OCI-LY7 (cell line): Measurements from ENCODE around the gene BTBD9.

Source experiments
- EZH2phosphoT487 ChIP-seq: fragments of 200-600 bp; sonication (generic); IDR thresholded peaks from 2 replicates; pipeline ENCODE4 v1.6.1; 2018; ENCODE audit warnings: low read depth, borderline replicate concordance, mild to moderate bottlenecking, mixed run types, antibody characterized with exemption, low read length, moderate library complexity, mixed read lengths
- TF ChIP-seq, protein P1 (sequence below): fragments of 200-600 bp; sonication (generic); conservative IDR thresholded peaks from 2 replicates; pipeline ENCODE4 v1.5.1; 2014; ENCODE audit warnings: mild to moderate bottlenecking, antibody characterized with exemption, low read length, moderate library complexity, mixed read lengths

DNA sequence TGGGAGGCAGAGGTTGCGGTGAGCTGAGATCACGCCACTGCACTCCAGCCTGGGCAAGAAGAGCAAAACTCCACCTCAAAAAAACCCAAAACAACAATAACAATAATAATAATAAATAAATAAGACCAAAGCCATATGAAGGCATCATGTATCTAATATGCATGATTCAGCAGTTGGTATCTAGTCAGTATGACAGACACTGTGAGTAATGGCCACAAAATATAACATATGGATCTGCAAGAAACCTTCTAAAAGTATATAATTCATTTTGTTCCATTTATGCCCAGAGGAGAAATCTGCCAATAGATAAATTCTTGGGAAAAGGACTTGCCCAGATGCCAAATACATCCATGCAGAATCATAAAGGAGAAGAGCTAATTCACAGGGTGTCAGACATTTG, 252.3 kb downstream of the BTBD9 start:
- TF ChIP-seq, protein P1, sequence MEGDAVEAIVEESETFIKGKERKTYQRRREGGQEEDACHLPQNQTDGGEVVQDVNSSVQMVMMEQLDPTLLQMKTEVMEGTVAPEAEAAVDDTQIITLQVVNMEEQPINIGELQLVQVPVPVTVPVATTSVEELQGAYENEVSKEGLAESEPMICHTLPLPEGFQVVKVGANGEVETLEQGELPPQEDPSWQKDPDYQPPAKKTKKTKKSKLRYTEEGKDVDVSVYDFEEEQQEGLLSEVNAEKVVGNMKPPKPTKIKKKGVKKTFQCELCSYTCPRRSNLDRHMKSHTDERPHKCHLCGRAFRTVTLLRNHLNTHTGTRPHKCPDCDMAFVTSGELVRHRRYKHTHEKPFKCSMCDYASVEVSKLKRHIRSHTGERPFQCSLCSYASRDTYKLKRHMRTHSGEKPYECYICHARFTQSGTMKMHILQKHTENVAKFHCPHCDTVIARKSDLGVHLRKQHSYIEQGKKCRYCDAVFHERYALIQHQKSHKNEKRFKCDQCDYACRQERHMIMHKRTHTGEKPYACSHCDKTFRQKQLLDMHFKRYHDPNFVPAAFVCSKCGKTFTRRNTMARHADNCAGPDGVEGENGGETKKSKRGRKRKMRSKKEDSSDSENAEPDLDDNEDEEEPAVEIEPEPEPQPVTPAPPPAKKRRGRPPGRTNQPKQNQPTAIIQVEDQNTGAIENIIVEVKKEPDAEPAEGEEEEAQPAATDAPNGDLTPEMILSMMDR: no peak
- TF ChIP-seq EZH2phosphoT487: no peak
